H9 (cell line): ENCODE results near the gene QSER1. TPM values are rescaled to one million over a fixed set of nuclear protein-coding genes. Genes with fewer than 3 reads are reported as not detected.

Source experiments
- DNase-seq: peaks from one replicate; pipeline ENCODE4 v3.0.0-alpha.2; 2017
- H2AFZ ChIP-seq: one replicate; pipeline ENCODE4 v1.6.1; 2013; ENCODE audit warnings: mild to moderate bottlenecking, low read length, control low read depth, moderate library complexity
- H2AK5ac ChIP-seq: 2 replicates; pipeline ENCODE4 v1.6.1; 2013; ENCODE audit warnings: low read length, control low read depth, mixed read lengths; ENCODE audit not compliant: insufficient read length
- H2BK120ac ChIP-seq: one replicate; pipeline ENCODE4 v1.6.1; 2013; ENCODE audit warnings: low read depth, mild to moderate bottlenecking, low read length, control low read depth, inconsistent platforms; ENCODE audit not compliant: poor library complexity, severe bottlenecking
- H2BK12ac ChIP-seq: 2 replicates; pipeline ENCODE4 v1.6.1; 2013; ENCODE audit warnings: low read length, control low read depth, mixed read lengths, low read depth; ENCODE audit not compliant: insufficient read length
- H2BK15ac ChIP-seq: 2 replicates; pipeline ENCODE4 v1.6.1; 2013; ENCODE audit warnings: low read depth, low read length, control low read depth
- H2BK20ac ChIP-seq: one replicate; pipeline ENCODE4 v1.6.1; 2013; ENCODE audit warnings: low read depth, mild to moderate bottlenecking, low read length, control low read depth, inconsistent platforms; ENCODE audit not compliant: poor library complexity, severe bottlenecking
- H2BK5ac ChIP-seq: 2 replicates; pipeline ENCODE4 v1.6.1; 2013; ENCODE audit warnings: low read length, control low read depth, mixed read lengths; ENCODE audit not compliant: insufficient read length
- H3K14ac ChIP-seq: 2 replicates; pipeline ENCODE4 v1.6.1; 2013; ENCODE audit warnings: low read length, control low read depth; ENCODE audit not compliant: insufficient read depth
- H3K18ac ChIP-seq: 2 replicates; pipeline ENCODE4 v1.6.1; 2013; ENCODE audit warnings: low read depth, mild to moderate bottlenecking, mixed read lengths, low read length, control low read depth; ENCODE audit not compliant: insufficient read length
- H3K23ac ChIP-seq: 2 replicates; pipeline ENCODE4 v1.6.1; 2013; ENCODE audit warnings: low read length, control low read depth, mixed read lengths, low read depth; ENCODE audit not compliant: insufficient read length
- H3K23me2 ChIP-seq: 2 replicates; pipeline ENCODE4 v1.6.1; 2013; ENCODE audit warnings: low read depth, mild to moderate bottlenecking, mixed read lengths, low read length, control low read depth; ENCODE audit not compliant: insufficient read length, poor library complexity, severe bottlenecking
- H3K27ac ChIP-seq: 2 replicates; pipeline ENCODE4 v1.5.1; 2013; ENCODE audit warnings: low read length, control low read depth, mixed read lengths, low read depth; ENCODE audit not compliant: insufficient read length
- H3K27me3 ChIP-seq: 2 replicates; pipeline ENCODE4 v1.6.1; 2013; ENCODE audit warnings: low read length, control low read depth, inconsistent platforms; ENCODE audit not compliant: insufficient read depth
- H3K4ac ChIP-seq: 2 replicates; pipeline ENCODE4 v1.6.1; 2013; ENCODE audit warnings: low read depth, mild to moderate bottlenecking, control low read depth, inconsistent platforms, low read length, moderate library complexity
- H3K4me1 ChIP-seq: 2 replicates; pipeline ENCODE4 v1.6.1; 2013; ENCODE audit warnings: low read length, control low read depth, inconsistent platforms; ENCODE audit not compliant: insufficient read depth
- H3K4me2 ChIP-seq: 2 replicates; pipeline ENCODE4 v1.6.1; 2013; ENCODE audit warnings: low read length, control low read depth, mixed read lengths; ENCODE audit not compliant: insufficient read length, insufficient read depth
- H3K56ac ChIP-seq: 2 replicates; pipeline ENCODE4 v1.6.1; 2013; ENCODE audit warnings: low read depth, mild to moderate bottlenecking, mixed read lengths, low read length, control low read depth; ENCODE audit not compliant: insufficient read length
- H3K79me1 ChIP-seq: 2 replicates; pipeline ENCODE4 v1.6.1; 2013; ENCODE audit warnings: low read depth, mild to moderate bottlenecking, moderate library complexity, low read length, control low read depth, inconsistent platforms; ENCODE audit not compliant: insufficient read depth, poor library complexity, severe bottlenecking
- H3K79me2 ChIP-seq: 2 replicates; pipeline ENCODE4 v1.6.1; 2013; ENCODE audit warnings: low read length, control low read depth, inconsistent platforms; ENCODE audit not compliant: insufficient read depth
- H3K9ac ChIP-seq: 2 replicates; pipeline ENCODE4 v1.6.1; 2013; ENCODE audit warnings: low read length, control low read depth, mixed read lengths; ENCODE audit not compliant: insufficient read length; ENCODE audit errors: extremely low read depth
- H3K9me3 ChIP-seq: one replicate; pipeline ENCODE4 v1.6.1; 2013; ENCODE audit warnings: low read depth, low read length, inconsistent platforms; ENCODE audit not compliant: control insufficient read depth
- H3T11ph ChIP-seq: one replicate; pipeline ENCODE4 v1.6.1; 2013; ENCODE audit warnings: mild to moderate bottlenecking, low read length, control low read depth, inconsistent platforms
- H4K20me1 ChIP-seq: one replicate; pipeline ENCODE4 v1.6.1; 2013; ENCODE audit not compliant: control insufficient read depth, insufficient read length, insufficient read depth
- H4K5ac ChIP-seq: 2 replicates; pipeline ENCODE4 v1.6.1; 2013; ENCODE audit warnings: low read depth, mild to moderate bottlenecking, mixed read lengths, low read length, control low read depth; ENCODE audit not compliant: insufficient read length
- H4K8ac ChIP-seq: replicated peaks from 2 replicates; pipeline ENCODE4 v1.6.1; 2013; ENCODE audit warnings: low read length, control low read depth, mixed read lengths, low read depth; ENCODE audit not compliant: insufficient read length
- H4K91ac ChIP-seq: 2 replicates; pipeline ENCODE4 v1.6.1; 2013; ENCODE audit warnings: low read depth, mild to moderate bottlenecking, moderate library complexity, mixed read lengths, low read length, control low read depth; ENCODE audit not compliant: insufficient read length
- H3K27ac Mint-ChIP-seq, 3 experiments: 2 replicates in 2 of 3; 3 replicates in 1 of 3; pipeline ENCODE4 v1.8.0; 2020 to 2021; ENCODE audit warnings: mixed read lengths in 3 of 3, mild to moderate bottlenecking in 1 of 3, moderate library complexity in 1 of 3
- H3K27me3 Mint-ChIP-seq: 2 replicates; pipeline ENCODE4 v1.8.0; 2021; ENCODE audit warnings: low read depth, mild to moderate bottlenecking, moderate library complexity, mixed read lengths
- H3K36me3 Mint-ChIP-seq, 3 experiments: 2 replicates in 2 of 3; 3 replicates in 1 of 3; pipeline ENCODE4 v1.8.0; 2020 to 2021; ENCODE audit warnings: low read depth in 3 of 3, mixed read lengths in 3 of 3; ENCODE audit not compliant: insufficient read depth in 1 of 3
- H3K4me1 Mint-ChIP-seq, 2 experiments: 2 replicates each; pipeline ENCODE4 v1.8.0; 2020; ENCODE audit warnings: mixed read lengths in 2 of 2
- H3K4me3 Mint-ChIP-seq, 2 experiments: 2 replicates in 1 of 2; 3 replicates in 1 of 2; pipeline ENCODE4 v1.8.0; 2020 to 2021; ENCODE audit warnings: mild to moderate bottlenecking in 2 of 2, mixed read lengths in 2 of 2, moderate library complexity in 1 of 2
- H3K9me3 Mint-ChIP-seq, 2 experiments: 2 replicates in 1 of 2; 3 replicates in 1 of 2; pipeline ENCODE4 v1.8.0; 2020; ENCODE audit warnings: mild to moderate bottlenecking in 2 of 2, mixed read lengths in 2 of 2, moderate library complexity in 1 of 2
- WGBS: extraction: QIAGEN DNeasy Blood & Tissue Kit; methylation state at CpG from one replicate; pipeline ENCODE4 v1.1.7; 2013; ENCODE audit warnings: missing lambda C conversion rate, low lambda C conversion rate, mixed read lengths; ENCODE audit not compliant: insufficient read length; ENCODE audit errors: extremely low coverage; 5-methylcytosine and 5-hydroxymethylcytosine counted together
- total RNA-seq: library from RNA; stranded (reverse); gene quantifications from 2 replicates; pipeline ENCODE4 v1.2.1, GENCODE V29; 2021
- TF ChIP-seq, protein P1 (sequence below): fragments of 200-600 bp; sonication (generic); conservative IDR thresholded peaks from 3 replicates; pipeline ENCODE4 v1.8.0; 2021; ENCODE audit warnings: antibody characterized with exemption, mild to moderate bottlenecking

QSER1 gene
- total RNA-seq, 1 experiment from 2014 or later: 139 TPM

DNA sequence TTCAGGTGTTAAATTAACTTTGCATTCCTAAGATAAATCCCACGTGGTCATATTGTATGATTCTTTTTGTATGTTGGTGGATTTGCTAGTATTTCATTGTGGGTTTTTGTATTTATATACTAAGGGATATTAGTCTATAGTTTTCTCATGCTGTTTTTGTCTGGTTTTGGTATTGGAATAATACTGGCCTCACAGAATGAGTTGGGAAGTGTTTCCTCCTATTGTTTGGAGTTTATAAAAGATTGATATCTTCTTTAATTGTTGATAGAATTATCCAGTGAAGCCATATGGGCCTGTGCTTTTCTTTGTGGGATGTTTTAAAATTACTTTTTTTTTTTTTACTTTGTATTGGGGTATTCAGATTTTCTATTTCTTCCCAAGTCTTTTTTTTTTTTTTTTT lies 59.8 kb downstream of the QSER1 start:
- H3K4me3 Mint-ChIP-seq: no peak overlapping the region
- H3K27ac Mint-ChIP-seq: peak overlapping the region in 1 of 3 experiments; percentile 47; a peak in 1 of 7 replicates

More for the DNA sequence above, 59.8 kb downstream of the QSER1 start:
- WGBS: no CpG with 5 or more reads among the region's 1 CpG
- Histone ChIP-seq H4K5ac (no peak overlapping the region), H2BK12ac (no peak overlapping the region), H3K9ac (no peak overlapping the region), H3K14ac (no peak overlapping the region), H4K8ac (no peak overlapping the region), H3K79me1 (peaks cover 4% of the 10 kb centered on the region), H3K56ac (no peak overlapping the region), H4K20me1 (no peaks in the 10 kb centered on the region), H3K27ac (no peak overlapping the region), H2BK20ac (no peak overlapping the region), H3K4me1 (no peaks in the 10 kb centered on the region), H3K9me3 (no peaks in the 10 kb centered on the region), H2AK5ac (no peak overlapping the region), H3K23me2 (no peaks in the 10 kb centered on the region), H3K79me2 (peaks cover 3% of the 10 kb centered on the region; the same call in 1 of the 2 replicates), H2BK5ac (no peak overlapping the region), H3K27me3 (no peaks in the 10 kb centered on the region), H4K91ac (no peak overlapping the region), H3T11ph (no peak overlapping the region), H2AFZ (no peak overlapping the region), H3K23ac (no peak overlapping the region), H3K4me2 (no peak overlapping the region), H3K18ac (no peak overlapping the region), H3K4ac (no peak overlapping the region), H2BK120ac (no peak overlapping the region), H2BK15ac (no peak overlapping the region)
- Mint-ChIP-seq H3K27me3 (no peaks in the 10 kb centered on the region), H3K9me3 (no peaks in the 10 kb centered on the region), H3K36me3 (peaks cover 14 to 47% (median 42%) of the 10 kb centered on the region in 3 experiments; a peak in 6 of 7 replicates), H3K4me1 (peaks cover 18 to 25% of the 10 kb centered on the region in 2 experiments)
- no peak for DNase-seq
- TF ChIP-seq, protein P1, sequence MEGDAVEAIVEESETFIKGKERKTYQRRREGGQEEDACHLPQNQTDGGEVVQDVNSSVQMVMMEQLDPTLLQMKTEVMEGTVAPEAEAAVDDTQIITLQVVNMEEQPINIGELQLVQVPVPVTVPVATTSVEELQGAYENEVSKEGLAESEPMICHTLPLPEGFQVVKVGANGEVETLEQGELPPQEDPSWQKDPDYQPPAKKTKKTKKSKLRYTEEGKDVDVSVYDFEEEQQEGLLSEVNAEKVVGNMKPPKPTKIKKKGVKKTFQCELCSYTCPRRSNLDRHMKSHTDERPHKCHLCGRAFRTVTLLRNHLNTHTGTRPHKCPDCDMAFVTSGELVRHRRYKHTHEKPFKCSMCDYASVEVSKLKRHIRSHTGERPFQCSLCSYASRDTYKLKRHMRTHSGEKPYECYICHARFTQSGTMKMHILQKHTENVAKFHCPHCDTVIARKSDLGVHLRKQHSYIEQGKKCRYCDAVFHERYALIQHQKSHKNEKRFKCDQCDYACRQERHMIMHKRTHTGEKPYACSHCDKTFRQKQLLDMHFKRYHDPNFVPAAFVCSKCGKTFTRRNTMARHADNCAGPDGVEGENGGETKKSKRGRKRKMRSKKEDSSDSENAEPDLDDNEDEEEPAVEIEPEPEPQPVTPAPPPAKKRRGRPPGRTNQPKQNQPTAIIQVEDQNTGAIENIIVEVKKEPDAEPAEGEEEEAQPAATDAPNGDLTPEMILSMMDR: no peak
